ENCODE data around the gene SMYD3. TPM values are rescaled to one million over a fixed set of nuclear protein-coding genes. Genes with fewer than 3 reads are reported as not detected.

The SMYD3 gene
- total and polyA plus RNA-seq, 10 of the 15 experiments (the other 5 are each of a cell fraction or from before 2014, with no cell fraction given): 18.3 to 54.0 (median 24.8) TPM

- H3K27ac ChIP-seq (ENCODE audit: control insufficient read depth, insufficient read depth): no peak overlapping the region
- no peaks in the 10 kb centered on the region for H3K36me3 ChIP-seq (ENCODE audit: control insufficient read depth in 2 of 2, insufficient read depth in 2 of 2, low read length in 1 of 2)
- no peaks in the 10 kb centered on the region for H3K4me1 ChIP-seq (ENCODE audit: control insufficient read depth, insufficient read depth, low read length)
- 96% methylated on average over 6 of the region's 6 CpGs for WGBS (ENCODE audit: insufficient coverage, insufficient replicate concordance, low lambda C conversion rate, missing lambda C conversion rate)
- FAIRE-seq (no peak), DNase-seq (ENCODE audit: low read depth, low spot score) (no peak), ATAC-seq (no peak)
- no peaks in the 10 kb centered on the region for H3K9me3 ChIP-seq (replicated peaks; ENCODE audit: control insufficient read depth, insufficient read depth, low read length)
- intact Hi-C loops (cut with micrococcal nuclease; ENCODE audit: unreplicated experiment): no loop called here
- BruUV-seq (replicated peaks): no TSS peak
- TF ChIP-seq SMAD5 (IDR thresholded peaks at IDR 0.05; ENCODE audit: low read depth) (no peak), JUND (IDR thresholded peaks at IDR 0.05; ENCODE audit: low read depth, low read length) (no peak), POLR2A (IDR thresholded peaks at IDR 0.05; ENCODE audit: low read depth, low read length) (no peak), TARDBP (IDR thresholded peaks at IDR 0.05; ENCODE audit: borderline replicate concordance) (no peak), ZNF24 (IDR thresholded peaks at IDR 0.05) (no peak), SIN3A (IDR thresholded peaks at IDR 0.05; ENCODE audit: low read depth, low read length) (no peak)
- TF ChIP-seq, protein P1, sequence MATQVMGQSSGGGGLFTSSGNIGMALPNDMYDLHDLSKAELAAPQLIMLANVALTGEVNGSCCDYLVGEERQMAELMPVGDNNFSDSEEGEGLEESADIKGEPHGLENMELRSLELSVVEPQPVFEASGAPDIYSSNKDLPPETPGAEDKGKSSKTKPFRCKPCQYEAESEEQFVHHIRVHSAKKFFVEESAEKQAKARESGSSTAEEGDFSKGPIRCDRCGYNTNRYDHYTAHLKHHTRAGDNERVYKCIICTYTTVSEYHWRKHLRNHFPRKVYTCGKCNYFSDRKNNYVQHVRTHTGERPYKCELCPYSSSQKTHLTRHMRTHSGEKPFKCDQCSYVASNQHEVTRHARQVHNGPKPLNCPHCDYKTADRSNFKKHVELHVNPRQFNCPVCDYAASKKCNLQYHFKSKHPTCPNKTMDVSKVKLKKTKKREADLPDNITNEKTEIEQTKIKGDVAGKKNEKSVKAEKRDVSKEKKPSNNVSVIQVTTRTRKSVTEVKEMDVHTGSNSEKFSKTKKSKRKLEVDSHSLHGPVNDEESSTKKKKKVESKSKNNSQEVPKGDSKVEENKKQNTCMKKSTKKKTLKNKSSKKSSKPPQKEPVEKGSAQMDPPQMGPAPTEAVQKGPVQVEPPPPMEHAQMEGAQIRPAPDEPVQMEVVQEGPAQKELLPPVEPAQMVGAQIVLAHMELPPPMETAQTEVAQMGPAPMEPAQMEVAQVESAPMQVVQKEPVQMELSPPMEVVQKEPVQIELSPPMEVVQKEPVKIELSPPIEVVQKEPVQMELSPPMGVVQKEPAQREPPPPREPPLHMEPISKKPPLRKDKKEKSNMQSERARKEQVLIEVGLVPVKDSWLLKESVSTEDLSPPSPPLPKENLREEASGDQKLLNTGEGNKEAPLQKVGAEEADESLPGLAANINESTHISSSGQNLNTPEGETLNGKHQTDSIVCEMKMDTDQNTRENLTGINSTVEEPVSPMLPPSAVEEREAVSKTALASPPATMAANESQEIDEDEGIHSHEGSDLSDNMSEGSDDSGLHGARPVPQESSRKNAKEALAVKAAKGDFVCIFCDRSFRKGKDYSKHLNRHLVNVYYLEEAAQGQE (IDR thresholded peaks at IDR 0.05; ENCODE audit: low read depth, low read length): no peak
- H3K79me2 ChIP-seq (ENCODE audit: control insufficient read depth, insufficient read depth, low read length): no peaks in the 10 kb centered on the region
- H4K20me1 ChIP-seq (ENCODE audit: control insufficient read depth, insufficient read depth): no peaks in the 10 kb centered on the region
- ChIA-PET RAD21 (ENCODE audit: unreplicated experiment) (no interaction called here), SMC1A (ENCODE audit: uncharacterized antibody, unreplicated experiment) (interaction anchor here (0.8 to 1.4 kb wide), 4 partner anchors 13 to 267 kb away, joined by 3 read pairs; no protein-coding TSS in a partner anchor), POLR2A (interaction anchor here (1.2 kb wide), 1 partner anchor 10 kb away, joined by 3 read pairs; no protein-coding TSS in a partner anchor), CTCF (interaction anchor here (0.6 to 3.7 kb wide), 4 partner anchors 8 to 315 kb away, joined by 3 to 28 read pairs (median 3); no protein-coding TSS in a partner anchor)
- no peaks in the 10 kb centered on the region for H3K27me3 ChIP-seq (replicated peaks in 1 of 2; ENCODE audit: control insufficient read depth in 2 of 2, insufficient read depth in 2 of 2, low read length in 1 of 2)
- in situ Hi-C loops (cut with MboI): no loop called here
- no peak overlapping the region for H3K9ac ChIP-seq (ENCODE audit: control insufficient read depth, insufficient read depth, low read length)
- H3K4me2 ChIP-seq (ENCODE audit: control insufficient read depth, insufficient read depth): no peak overlapping the region
- H2AFZ ChIP-seq (ENCODE audit: control insufficient read depth, low read depth, low read length): no peak overlapping the region
- no peak overlapping the region for H3K4me3 ChIP-seq
Observed at GRCh38 chr1:246278371-246278770, 228.7 kb downstream of the SMYD3 start.
